SW480 (cell line): ENCODE results near the gene ZNF274.
"Not testable (repeated sequence)": the region's sequence is repeated elsewhere in the genome, so short reads cannot be mapped to it uniquely, and the experiment has no call there.

Source experiments
- DNase-seq: peaks from one replicate; pipeline ENCODE4 v3.0.0-alpha.2; 2016; ENCODE audit warnings: low spot score

The ZNF274 gene

DNA sequence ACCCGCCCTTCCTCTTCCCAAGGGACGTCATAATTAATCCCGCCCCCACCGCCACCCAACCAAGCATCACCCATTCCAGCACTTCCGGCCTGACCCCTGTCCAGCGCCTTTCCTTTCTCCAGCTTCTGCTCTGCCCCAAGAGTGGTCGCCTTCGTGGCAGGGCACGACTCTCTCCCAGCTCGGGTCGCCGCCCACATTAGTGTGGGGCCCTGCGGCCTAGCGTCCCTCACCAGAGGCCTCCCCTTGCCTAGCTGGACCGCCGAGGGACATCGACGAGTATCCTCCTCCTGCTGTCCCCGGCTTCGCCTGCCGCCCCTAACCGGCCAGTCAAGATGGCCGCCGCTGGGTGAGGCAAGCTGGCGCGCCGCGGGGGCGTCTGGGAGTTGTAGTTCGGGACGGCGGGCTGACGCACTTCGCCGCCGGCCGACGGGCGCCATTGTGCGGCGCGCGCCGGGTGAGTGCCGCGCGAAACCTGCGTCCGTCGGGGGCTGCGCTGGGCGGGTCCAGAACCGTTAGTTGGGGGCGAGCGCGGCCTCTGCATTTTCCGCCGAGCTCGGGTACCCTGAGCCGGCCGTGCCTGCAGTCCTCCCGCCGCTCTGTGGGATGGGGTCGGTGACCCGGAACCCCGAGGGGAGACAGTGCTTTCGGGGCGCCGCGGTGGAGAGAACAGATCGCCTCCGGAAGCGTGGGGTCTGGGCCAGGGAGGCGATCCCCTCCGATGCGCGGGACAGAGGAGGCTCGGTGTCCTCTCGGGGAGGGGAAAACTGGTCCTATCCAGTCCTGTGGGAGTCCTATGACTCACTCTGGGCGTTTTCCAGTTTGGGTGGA, at the start of gene ZNF274:
TSS of gene ZNF274 (plus strand) at position 73 of the 828 bp plus-strand sequence. CDS start 905 bp downstream, outside the sequence.
- DNase-seq = peak; percentile 93

DNA sequence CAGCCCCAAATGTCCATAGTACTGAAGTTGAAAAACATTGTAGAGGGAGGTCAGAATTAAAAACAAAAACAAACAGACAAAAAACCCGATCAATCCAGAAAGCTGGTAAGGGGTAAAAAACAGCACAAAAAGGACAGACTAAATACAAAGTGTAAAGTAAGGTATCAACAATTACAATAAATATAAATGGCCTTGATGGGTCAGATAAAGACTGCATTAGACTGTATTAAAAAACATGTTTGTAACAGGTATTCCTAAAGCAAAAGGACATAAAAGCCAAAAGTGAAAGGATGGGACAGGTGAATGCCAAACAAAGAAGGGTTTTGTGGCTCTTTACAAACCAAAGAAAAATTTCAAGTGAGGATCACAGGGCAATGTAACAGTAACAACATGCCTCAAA, 48.6 kb upstream of the ZNF274 start:
- no peak for DNase-seq

DNA sequence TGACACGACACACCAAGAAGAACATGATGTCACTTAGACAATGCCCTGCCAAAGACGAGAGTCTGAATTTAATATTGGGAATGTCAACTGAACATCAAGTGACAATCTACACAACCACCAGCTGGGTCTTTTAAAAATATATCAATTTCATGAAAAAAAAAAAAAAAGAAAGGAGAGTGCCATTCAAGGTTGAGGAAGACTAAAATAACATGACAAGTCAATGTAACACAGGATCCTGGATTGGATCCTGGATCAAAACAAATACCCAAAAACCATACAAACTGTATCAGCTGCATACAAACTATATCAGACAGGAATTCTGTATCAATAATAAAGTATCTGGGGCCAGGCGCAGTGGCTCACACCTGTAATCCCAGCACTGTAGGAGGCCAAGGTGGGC, 37.0 kb upstream of the ZNF274 start:
- no peak for DNase-seq

DNA sequence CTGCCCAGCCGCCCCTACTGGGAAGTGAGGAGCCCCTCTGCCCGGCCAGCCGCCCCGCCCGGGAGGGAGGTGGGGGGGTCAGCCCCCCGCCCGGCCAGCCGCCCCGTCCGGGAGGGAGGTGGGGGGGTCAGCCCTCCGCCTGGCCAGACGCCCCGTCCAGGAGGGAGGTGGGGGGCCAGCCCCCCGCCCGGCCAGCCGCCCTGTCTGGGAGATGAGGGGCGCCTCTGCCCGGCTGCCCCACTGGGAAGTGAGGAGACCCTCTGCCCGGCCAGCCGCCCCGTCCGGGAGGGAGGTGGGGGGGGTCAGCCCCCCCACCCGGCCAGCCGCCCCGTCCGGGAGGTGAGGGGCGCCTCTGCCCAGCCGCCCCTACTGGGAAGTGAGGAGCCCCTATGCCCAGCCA, 35.4 kb upstream of the ZNF274 start:
- DNase-seq = not testable (repeated sequence)

DNA sequence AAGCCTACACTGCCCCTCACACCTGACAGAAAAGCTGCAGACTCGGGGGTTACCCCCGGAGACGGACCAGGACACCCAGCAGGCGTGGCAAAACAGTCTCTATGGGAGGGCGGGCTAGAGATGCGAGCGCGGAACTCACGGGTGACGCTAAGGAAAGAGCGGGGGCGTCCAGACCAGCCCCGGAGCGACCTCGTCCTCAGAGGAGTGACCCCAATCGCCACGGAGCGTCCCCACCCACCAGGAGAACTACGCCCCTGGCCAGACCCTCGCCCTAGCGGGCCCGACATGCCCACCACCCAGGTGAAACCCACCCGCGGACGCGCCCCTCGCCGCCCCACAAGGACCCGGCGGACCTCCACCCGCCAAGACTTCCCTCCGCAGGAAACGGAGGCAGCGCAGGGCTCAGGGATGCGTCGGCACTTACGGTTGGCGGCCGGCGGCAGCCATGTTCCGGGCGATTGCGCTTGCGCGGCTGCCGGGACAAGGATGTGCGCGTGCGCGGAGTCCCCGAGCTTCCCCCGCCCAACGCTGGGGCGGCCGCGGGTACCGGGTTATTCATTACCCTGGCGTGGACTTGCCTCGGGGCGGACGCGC, 32.4 kb upstream of the ZNF274 start, which contains the start of gene ZNF329:
TSS of gene ZNF329 (minus strand) at position 462 of the 594 bp plus-strand sequence. CDS start 21,286 bp downstream, outside the sequence.
- peak; percentile 80 for DNase-seq

DNA sequence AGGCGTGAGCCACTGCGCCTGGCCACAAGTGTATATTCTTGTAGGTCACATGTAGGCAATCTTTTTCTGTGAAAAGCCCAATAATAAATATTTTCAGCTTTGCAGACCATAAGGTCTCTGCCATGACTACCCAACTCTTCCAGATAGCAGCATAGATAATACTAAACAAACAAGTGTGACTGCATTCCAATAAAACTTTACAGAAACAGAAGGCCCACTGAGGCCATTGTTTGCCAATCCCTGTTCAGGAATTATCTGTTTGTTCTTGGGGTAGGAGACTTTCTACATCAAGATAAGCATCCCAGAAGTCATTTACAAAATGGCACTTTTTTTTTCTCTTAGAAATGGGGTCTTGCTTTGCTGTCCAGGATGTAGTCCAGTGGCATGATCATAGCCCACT, 29.5 kb upstream of the ZNF274 start:
- DNase-seq = no peak

DNA sequence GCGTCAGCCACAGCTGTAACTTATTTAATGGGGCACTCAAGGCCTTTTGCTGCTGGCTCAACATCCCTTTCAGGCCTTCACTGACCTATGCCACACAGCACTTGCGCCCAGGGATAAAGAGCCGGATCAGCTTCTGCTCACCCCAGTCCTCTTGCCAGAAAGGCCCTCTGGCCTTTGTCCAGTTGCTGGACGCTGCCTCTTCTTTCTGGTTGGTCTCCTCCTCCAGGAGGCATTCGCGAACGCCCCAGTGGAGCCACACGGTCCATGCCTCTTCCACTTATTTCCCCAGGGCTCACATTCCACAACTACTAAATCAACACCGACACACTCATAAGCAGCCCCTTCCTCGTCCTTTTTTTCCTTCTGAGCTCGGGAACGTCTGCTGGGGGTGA, 28.6 kb upstream of the ZNF274 start:
- no peak for DNase-seq

DNA sequence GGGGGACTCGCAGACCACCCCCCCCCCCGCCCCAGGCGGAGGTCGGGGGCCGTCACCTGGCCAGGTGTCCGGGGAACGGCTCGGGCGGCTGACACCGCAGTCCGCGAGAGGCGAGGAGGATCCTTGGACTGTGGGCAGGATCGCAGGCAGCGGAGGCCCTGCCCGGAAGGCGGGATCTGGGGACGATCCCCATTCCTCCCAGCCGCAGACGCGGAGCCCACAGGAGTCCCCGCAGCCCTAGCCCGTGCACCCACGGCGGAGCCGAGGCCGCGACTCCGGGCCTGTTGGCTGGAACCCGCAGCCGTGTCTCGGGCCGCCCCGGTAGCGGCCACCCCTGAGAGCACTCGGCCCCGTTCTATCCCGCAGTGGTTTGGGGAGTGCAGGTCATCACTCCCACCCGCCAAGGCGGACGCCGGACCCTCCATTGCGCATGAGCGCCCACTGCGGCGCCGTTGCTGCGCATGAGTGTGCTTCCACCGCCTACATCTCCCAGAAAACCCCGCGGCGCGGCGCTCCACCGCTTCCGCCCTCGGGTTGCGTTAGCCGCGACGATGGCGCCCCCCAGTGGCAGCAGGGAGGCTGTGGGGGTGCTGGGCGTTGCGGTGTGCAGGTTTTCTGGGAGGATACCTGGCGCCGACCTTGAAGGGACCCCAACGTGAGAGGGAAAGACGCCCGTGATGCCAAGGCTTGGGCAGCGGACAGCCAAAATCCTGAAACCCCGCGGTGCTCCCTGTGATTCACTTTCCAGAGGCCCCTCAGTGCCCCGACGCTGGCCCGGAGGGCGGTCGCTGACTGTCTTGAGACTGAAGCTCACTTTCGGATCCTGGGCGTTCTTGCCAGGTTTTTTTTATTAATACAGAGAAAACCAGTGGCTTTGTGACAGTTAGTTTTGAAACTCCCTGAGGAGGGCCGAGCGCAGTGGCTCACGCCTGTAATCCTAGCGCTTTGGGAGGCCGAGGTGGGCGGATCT, 27.9 kb upstream of the ZNF274 start:
- peak; percentile 80 for DNase-seq

DNA sequence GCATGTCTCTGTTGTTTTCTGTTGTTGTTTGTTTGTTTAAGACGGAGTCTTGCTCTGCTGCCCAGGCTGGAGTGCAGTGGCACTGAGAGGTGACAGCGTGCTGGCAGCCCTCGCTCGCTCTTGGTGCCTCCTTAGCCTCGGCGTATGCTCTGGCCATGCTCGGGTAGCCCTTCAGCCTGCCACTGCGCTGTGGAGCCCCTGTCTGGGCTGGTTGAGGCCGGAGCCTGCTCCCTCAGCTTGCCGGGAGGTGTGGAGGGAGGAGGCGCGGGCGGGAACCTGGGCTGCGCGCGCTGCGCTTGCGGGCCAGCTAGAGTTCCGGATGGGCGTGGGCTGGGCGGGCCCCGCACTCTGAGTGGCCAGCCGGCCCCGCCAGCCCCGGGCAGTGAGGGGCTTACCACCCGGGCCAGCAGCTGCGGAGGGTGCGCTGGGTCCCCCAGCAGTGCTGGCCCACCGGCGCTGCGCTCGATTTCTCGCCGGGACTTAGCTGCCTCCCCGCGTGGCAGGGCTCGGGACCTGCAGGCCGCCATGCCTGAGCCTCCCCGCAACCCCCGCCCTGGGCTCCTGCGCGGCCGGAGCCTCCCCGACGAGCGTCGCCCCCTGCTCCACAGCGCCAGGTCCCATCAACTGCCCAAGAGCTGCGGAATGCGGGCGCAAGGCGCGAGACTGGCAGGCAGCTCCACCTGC, 25.7 kb upstream of the ZNF274 start:
- DNase-seq = no peak

DNA sequence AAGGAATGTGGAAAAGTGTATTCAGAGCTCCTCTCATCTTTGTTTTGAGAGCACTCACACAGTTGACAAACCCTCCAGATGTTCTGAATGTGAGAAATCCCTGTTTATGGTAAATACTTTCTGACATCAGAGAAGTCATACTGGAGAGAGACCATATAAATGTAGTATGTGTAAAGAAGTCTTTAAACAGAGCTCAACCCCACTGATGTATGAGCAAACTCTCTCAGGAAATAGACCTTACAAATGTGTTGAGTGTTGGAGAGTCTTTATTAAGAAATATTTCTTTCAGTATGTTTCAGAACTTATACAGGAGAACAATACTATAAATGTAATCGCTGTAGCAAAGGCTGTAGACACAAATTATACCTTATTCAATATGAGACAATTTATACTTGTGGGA, 16.6 kb upstream of the ZNF274 start:
- no peak for DNase-seq

DNA sequence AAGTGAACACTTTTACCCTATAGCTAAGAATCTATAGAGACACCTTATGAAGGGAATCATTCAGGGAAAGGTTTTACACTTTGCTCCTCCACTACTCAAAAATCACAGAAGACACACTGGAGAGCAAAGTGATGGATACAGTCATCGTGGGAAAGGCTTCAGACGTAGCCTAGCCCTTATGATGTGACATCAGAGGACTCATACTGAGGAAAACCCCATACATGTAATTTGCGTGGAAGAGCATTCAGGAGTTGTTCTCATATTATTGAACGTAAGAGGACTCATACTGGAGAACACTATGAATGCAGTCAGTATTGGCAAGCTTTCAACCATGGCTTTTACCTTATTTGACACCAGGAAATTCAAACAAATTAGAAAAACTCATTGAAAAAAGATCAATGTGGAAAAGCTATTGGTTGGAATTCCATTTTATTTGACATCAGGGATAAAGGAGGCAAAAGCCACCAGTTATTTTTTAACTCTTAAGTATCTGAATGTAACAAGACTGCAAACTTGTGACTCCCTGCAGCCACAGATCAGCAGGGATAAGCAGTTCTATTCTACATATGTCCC, 16.1 kb upstream of the ZNF274 start:
- no peak for DNase-seq

DNA sequence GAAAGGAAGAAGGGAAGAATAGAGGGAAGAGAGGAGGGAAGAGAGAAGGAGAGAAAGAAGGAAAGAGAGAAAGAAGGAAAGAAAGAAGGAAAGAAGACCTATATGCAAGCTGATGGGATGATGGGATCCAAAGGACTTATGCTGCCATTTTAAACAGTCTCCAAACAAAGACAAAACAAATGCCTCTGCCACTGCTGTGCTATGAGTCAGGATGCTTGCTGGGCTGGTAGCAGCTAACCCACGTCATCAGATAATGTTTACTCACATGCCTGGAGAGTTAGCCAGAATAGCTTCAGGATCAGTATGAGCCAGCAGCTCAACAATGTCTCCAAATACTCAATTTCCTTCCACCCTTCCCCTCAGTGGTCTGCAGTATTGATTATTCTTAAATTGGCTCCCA, 12.0 kb upstream of the ZNF274 start:
- DNase-seq = peak; percentile 46

DNA sequence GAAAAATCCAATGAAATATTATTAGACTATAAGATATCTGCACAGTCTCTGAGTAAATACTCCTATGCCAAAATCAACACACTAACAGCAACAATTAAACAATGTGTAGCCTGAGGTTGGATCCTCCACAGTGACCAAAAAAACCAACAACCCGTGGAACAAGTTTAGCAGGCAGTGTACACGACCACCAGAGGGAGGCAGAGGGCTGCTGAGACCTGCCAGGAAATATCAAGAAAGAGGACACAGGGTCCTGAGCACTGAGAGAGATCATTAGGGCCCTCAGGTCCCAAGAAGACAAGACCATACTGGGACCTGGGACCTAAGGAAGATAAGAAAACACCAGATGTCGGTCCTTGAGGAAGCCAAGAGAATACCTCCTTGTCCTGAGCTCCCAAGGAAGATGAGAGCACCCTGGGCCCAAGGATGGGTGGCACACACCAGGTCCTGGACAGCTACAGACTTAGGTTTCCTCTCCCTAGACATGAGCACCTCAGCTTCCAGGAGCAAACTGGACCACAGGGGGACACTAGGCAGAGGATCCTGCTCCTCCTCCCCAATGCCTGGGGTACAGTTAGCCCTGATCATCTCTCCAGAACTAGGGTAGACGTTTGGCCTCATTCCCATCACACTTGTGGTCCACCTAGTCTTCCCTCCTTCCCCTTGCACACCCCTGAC, 822 bp upstream of the ZNF274 start:
- DNase-seq = no peak

DNA sequence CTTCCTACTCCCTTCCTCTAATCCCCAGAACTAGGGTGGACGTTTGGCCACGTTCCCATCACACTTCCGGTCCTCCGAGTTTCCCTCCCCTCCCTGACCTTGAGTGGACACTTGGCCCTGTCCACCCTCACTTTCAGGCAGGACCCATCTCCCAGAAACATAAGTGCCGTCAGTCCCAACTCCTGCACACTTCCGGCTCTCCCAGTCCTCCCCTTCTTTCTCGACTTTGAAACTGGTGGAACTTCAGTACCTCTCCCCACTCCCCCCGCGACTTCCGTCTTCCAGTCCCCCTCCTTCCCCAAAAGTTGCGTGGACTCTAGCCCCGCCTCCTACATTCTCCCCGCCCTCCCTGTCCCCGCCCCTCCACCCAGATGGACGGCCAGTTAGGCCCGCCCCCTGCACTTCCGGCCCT, 278 bp upstream of the ZNF274 start:
- DNase-seq = no peak

DNA sequence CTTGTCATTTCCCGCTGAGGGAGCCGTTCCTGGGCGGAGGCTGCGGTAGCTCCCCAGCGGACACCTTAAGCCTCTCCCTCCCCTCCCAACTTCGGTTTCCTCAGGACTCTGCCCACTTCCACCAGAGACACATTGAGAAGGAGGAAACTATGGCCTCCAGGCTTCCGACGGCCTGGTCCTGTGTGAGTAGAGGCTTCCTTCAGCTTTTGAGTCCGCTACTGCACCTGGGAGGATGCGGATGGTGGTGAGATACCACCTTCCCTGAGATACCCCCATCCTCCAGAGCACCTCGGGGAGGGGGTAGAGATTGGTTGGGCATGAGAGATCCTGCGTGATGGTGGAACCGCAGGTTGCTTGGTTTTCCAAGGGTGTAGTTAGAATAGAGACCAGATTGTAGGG, 955 bp downstream of the ZNF274 start:
- DNase-seq = no peak

DNA sequence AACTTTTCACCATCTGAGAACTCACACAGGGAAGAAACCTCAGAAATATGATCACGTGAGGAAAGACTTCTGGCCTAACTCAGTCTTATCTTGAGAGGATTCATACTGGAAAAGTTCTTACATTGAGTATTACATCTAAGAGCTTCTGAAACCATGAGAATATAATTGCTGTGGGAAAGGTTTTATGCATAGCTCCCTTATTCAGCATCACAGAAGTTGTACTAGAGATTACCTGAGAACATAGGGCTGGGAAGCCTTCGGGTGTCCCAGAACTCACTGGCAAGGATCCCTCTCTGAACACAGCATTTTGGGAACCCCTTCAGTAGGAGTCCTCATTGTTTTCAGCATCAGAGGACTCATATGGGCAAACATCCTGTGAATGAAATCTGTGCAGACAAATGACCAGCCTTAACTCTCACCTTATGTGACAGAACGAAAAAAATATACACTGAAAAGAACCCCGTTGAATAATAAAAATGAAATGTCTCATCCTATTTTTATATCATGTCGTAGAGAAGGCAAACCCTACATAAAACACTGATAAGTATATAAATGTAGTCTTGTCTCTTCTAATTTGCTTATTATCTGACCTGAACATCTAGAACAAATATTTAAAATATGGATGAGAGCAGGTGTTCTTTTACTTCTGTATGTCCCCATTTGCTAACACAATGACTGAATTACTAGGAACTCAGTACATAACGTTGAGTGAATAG, 14.2 kb downstream of the ZNF274 start:
- peak; percentile 45 for DNase-seq

DNA sequence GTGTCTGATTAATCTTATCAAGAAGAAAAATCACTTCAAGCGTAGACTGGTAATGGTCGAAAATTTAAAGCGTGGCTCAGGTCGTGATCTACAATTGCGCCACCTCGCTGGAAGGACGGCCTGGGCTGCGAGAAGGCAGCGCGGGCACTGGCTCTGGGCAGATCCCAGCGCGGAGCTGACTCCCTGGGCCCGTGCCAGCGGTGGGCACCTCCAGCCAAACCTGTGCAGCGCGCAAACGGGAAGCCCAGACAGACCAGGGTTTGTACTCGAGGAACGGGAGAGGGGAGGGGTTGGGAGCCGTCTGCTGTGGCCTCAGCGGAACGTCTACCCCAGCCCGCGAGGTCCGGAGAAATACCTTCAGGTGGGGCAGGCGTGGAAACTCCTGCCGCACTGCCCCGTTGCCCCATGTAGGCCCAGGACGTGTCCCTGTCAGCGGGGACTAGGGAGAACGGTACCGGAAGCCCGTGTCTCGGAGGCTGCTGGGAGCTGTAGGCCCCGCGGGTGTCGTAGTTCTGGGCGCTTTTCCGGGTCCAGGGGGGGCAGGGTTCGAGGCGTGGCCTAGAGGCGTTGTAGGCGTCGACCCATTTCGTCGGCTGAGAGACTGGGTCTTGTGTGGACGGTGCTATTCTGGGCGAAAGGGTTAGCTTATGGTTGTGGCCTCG, 21.1 kb downstream of the ZNF274 start:
- DNase-seq = no peak

DNA sequence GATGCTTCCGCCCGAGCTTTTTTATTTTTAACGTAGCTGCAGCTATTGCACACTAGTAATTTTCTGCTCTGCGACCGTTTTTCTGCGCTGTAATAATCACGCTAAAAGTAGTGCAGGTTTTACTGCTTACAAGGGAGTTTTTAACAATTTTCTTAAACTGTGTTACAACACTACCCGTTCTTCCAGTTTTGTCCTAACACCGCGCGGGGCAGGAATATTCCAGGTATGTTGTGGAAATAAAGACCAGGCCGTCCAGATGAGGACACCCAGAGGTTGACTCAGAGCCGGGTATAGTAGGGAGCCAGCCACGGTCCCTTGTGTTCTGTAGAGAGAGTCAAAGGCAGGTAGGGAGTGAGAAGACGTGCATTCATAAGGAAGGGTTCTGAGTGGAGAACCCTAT, 21.7 kb downstream of the ZNF274 start:
- no peak for DNase-seq

DNA sequence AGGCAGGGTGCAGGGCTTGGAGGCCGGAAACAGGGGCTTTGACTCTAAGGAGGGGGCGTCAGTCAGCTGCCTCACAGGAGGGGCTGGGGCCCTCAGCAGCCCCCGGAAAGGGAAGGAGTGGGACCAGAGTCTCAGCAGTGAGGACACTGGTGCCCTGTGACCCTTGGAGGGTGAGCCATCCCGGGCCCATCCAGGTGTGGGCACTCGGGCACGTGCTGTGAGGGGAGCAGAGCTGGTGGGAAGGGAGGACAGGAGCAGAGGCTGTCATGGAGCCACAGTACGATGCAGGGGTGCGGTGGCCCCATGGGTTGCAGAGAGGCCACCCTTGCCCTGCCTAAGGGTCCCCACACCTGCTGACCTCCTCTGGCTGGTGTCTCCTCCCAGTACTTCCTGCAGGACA, 26.7 kb downstream of the ZNF274 start:
- DNase-seq = no peak
